ENCODE measurements around the gene MFSD12. TPM values are rescaled to one million over a fixed set of nuclear protein-coding genes. Genes with fewer than 3 reads are reported as not detected.

MFSD12 gene
- total RNA-seq, 1 donor from 2014 or later, result 181 TPM

DNA sequence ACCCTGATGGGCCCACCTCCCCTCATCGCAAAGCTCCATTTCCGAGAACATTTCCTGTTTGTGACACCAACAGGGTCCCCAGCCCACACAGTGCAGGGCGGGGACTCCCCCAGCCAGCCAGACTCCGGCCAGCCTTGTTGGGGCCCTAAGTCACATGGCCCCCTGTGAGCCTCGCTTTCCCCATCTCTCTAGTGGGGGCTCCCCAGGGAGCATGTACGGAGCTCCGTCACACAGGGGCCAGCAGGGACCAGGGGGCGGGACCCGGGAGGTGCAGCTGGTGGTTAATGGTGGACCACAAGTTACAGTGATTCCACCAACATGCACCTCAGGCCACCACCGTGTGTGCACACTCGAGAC lies 47.6 kb upstream of the MFSD12 start:
- Mint-ChIP-seq H3K4me1 (ENCODE audit: low read depth, unreplicated experiment) (peaks cover 7% of the 10 kb centered on the region), H3K36me3 (ENCODE audit: low read depth, unreplicated experiment) (no peaks in the 10 kb centered on the region), H3K4me3 (ENCODE audit: unreplicated experiment) (no peak overlapping the region), H3K27me3 (ENCODE audit: low read depth, unreplicated experiment) (peaks cover 6% of the 10 kb centered on the region), H3K9me3 (ENCODE audit: unreplicated experiment) (no peaks in the 10 kb centered on the region), H3K27ac (ENCODE audit: unreplicated experiment) (no peak overlapping the region)
- H3K4me2 ChIP-seq (ENCODE audit: low read length), result peak overlapping the region; percentile 84
- no peak overlapping the region for H3K27ac ChIP-seq (ENCODE audit: low read depth, low read length)
- FAIRE-seq (no peak), DNase-seq (ENCODE audit: low read depth) (no peak)
- H3K4me1 ChIP-seq (ENCODE audit: insufficient read depth, low read length), result peaks cover 28% of the 10 kb centered on the region
- no peak for TF ChIP-seq EZH2 (IDR thresholded peaks at IDR 0.05; ENCODE audit: insufficient read depth, low read length)
- TF ChIP-seq, protein P1, sequence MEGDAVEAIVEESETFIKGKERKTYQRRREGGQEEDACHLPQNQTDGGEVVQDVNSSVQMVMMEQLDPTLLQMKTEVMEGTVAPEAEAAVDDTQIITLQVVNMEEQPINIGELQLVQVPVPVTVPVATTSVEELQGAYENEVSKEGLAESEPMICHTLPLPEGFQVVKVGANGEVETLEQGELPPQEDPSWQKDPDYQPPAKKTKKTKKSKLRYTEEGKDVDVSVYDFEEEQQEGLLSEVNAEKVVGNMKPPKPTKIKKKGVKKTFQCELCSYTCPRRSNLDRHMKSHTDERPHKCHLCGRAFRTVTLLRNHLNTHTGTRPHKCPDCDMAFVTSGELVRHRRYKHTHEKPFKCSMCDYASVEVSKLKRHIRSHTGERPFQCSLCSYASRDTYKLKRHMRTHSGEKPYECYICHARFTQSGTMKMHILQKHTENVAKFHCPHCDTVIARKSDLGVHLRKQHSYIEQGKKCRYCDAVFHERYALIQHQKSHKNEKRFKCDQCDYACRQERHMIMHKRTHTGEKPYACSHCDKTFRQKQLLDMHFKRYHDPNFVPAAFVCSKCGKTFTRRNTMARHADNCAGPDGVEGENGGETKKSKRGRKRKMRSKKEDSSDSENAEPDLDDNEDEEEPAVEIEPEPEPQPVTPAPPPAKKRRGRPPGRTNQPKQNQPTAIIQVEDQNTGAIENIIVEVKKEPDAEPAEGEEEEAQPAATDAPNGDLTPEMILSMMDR (IDR thresholded peaks at IDR 0.05; ENCODE audit: insufficient read depth, low read depth, low read length), result no peak
- H3K27me3 ChIP-seq (ENCODE audit: insufficient read depth, low read length), result no peaks in the 10 kb centered on the region
- H2AFZ ChIP-seq (ENCODE audit: low read depth, low read length), result no peak overlapping the region
- no peaks in the 10 kb centered on the region for H3K9me3 ChIP-seq (ENCODE audit: insufficient read depth, low read depth, low read length)
- H4K20me1 ChIP-seq (ENCODE audit: insufficient read depth, low read length), result peaks cover 9% of the 10 kb centered on the region
- no peaks in the 10 kb centered on the region for H3K36me3 ChIP-seq (ENCODE audit: insufficient read depth, low read length)
- H3K79me2 ChIP-seq (ENCODE audit: insufficient read depth, low read length), result no peaks in the 10 kb centered on the region
- H3K9ac ChIP-seq (ENCODE audit: low read length), result peak overlapping the region; percentile 58
- H3K4me3 ChIP-seq (ENCODE audit: insufficient read depth, low read depth, low read length), result no peak overlapping the region

DNA sequence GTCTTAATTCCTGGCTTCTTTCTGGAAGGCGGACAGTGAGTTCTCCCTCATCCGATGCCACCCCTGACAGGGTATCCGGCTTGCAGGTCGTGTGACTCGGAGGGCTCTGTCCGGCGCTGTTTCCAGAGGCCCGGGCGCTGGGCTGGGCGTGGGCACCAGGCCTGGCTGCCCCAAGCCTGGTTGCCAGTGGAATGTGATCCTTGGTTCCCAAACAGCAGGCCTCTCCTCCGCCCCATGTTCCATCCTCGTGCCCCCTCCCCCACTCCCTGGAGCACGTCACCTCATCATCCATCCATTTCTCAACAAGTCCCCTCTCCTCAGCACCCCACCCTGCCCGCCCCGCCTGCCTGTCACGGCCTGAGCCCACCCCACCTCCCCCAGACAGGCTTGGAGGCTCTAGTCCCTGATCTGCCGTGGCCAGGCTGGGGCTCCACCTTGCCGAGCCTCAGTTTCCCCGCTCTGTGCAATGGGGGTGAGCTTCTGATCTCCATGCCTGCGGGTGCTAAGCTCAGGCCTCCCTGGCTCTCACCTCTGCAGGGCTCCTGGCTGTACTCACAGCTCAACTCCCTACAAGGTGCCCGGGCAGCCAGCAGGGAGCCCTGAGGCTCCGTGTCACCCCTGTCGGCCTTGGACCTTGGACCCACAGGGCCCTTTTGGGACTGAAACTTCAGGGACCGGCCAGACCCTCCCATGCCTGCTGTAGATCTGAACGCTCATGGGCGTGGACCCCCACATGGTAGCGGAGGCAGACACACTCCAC lies 47.0 kb upstream of the MFSD12 start:
- H2AFZ ChIP-seq (ENCODE audit: low read depth, low read length), result no peak overlapping the region
- Mint-ChIP-seq H3K4me1 (ENCODE audit: low read depth, unreplicated experiment) (peaks cover 7% of the 10 kb centered on the region), H3K27me3 (ENCODE audit: low read depth, unreplicated experiment) (peaks cover 6% of the 10 kb centered on the region), H3K27ac (ENCODE audit: unreplicated experiment) (no peak overlapping the region), H3K9me3 (ENCODE audit: unreplicated experiment) (no peaks in the 10 kb centered on the region), H3K4me3 (ENCODE audit: unreplicated experiment) (no peak overlapping the region), H3K36me3 (ENCODE audit: low read depth, unreplicated experiment) (no peaks in the 10 kb centered on the region)
- DNase-seq (ENCODE audit: low read depth), result no peak
- H3K36me3 ChIP-seq (ENCODE audit: insufficient read depth, low read length), result no peaks in the 10 kb centered on the region
- H3K4me1 ChIP-seq (ENCODE audit: insufficient read depth, low read length), result peaks cover 27% of the 10 kb centered on the region
- FAIRE-seq, result no peak
- H3K4me3 ChIP-seq (ENCODE audit: insufficient read depth, low read depth, low read length), result no peak overlapping the region
- TF ChIP-seq, protein P1 (IDR thresholded peaks at IDR 0.05; ENCODE audit: insufficient read depth, low read depth, low read length), result no peak
- TF ChIP-seq EZH2 (IDR thresholded peaks at IDR 0.05; ENCODE audit: insufficient read depth, low read length), result no peak
- H3K27ac ChIP-seq (ENCODE audit: low read depth, low read length), result no peak overlapping the region
- no peaks in the 10 kb centered on the region for H3K9me3 ChIP-seq (ENCODE audit: insufficient read depth, low read depth, low read length)
- H3K4me2 ChIP-seq (ENCODE audit: low read length), result peak overlapping the region; percentile 84
- H3K79me2 ChIP-seq (ENCODE audit: insufficient read depth, low read length), result no peaks in the 10 kb centered on the region
- H4K20me1 ChIP-seq (ENCODE audit: insufficient read depth, low read length), result peaks cover 8% of the 10 kb centered on the region
- H3K9ac ChIP-seq (ENCODE audit: low read length), result no peak overlapping the region
- H3K27me3 ChIP-seq (ENCODE audit: insufficient read depth, low read length), result no peaks in the 10 kb centered on the region

DNA sequence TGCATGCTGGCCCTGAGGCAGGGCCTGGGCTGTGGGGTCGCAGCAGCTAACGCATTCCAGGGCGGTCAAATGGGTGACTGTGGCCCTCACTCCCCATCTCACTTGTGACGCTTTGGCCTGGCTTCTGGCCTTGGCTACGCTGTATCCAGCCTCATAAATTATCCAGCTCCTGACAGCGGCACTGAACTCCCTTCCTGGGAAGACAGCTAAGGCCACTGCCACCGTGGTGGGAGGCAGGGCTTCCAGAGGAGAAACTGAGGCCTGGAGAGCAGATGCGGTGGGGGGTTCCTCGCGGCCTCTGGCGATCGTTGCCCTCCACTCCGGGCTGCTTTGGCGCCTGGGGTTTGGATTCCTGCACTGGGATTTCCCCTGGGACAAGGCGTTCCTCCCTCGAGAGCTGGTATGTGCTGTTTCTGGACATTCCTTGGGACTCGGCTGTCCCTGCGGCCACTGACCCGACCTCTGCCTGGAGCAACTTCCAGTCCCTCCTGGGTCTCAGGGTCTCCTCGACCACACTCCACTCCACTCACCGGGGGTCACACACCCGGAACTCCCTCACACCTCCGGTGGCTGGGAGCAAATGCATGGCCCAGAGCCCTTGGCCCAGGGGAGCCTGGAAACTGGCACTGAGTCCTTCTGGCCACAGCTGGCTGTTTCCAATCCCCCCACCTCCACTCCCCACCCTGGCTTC lies 45.9 kb upstream of the MFSD12 start:
- H3K27me3 ChIP-seq (ENCODE audit: insufficient read depth, low read length), result no peaks in the 10 kb centered on the region
- no peak overlapping the region for H3K9ac ChIP-seq (ENCODE audit: low read length)
- no peak overlapping the region for H3K4me3 ChIP-seq (ENCODE audit: insufficient read depth, low read depth, low read length)
- no peak overlapping the region for H3K4me3 Mint-ChIP-seq (ENCODE audit: unreplicated experiment)
- no peaks in the 10 kb centered on the region for H3K36me3 Mint-ChIP-seq (ENCODE audit: low read depth, unreplicated experiment)
- H3K79me2 ChIP-seq (ENCODE audit: insufficient read depth, low read length), result no peaks in the 10 kb centered on the region
- no peaks in the 10 kb centered on the region for H3K9me3 ChIP-seq (ENCODE audit: insufficient read depth, low read depth, low read length)
- H4K20me1 ChIP-seq (ENCODE audit: insufficient read depth, low read length), result peaks cover 8% of the 10 kb centered on the region
- TF ChIP-seq, protein P1 (IDR thresholded peaks at IDR 0.05; ENCODE audit: insufficient read depth, low read depth, low read length), result no peak
- no peak for TF ChIP-seq EZH2 (IDR thresholded peaks at IDR 0.05; ENCODE audit: insufficient read depth, low read length)
- DNase-seq (ENCODE audit: low read depth) (no peak), FAIRE-seq (no peak)
- H3K4me2 ChIP-seq (ENCODE audit: low read length), result no peak overlapping the region
- no peak overlapping the region for H3K27ac ChIP-seq (ENCODE audit: low read depth, low read length)
- H3K36me3 ChIP-seq (ENCODE audit: insufficient read depth, low read length), result no peaks in the 10 kb centered on the region
- H3K27ac Mint-ChIP-seq (ENCODE audit: unreplicated experiment), result no peak overlapping the region
- H3K27me3 Mint-ChIP-seq (ENCODE audit: low read depth, unreplicated experiment), result peaks cover 6% of the 10 kb centered on the region
- H2AFZ ChIP-seq (ENCODE audit: low read depth, low read length), result no peak overlapping the region
- H3K4me1 ChIP-seq (ENCODE audit: insufficient read depth, low read length), result peaks cover 20% of the 10 kb centered on the region
- H3K4me1 Mint-ChIP-seq (ENCODE audit: low read depth, unreplicated experiment), result peaks cover 6% of the 10 kb centered on the region
- H3K9me3 Mint-ChIP-seq (ENCODE audit: unreplicated experiment), result no peaks in the 10 kb centered on the region

Measured in astrocyte (in vitro differentiated cells and primary cell).